ENCODE data around the gene TRPM3. TPM values are rescaled to one million over a fixed set of nuclear protein-coding genes. Genes with fewer than 3 reads are reported as not detected.

The TRPM3 gene
- total RNA-seq, 1 donor from 2014 or later = 0.25 TPM

GRCh38 chr9:70479880-70480291 lies 641.5 kb downstream of the TRPM3 start:
- intact Hi-C loops (cut with DNase I) = loop anchor here (1.0 to 5.0 kb wide), 3 partner anchors 59 to 121 kb away; no protein-coding TSS in a partner anchor
- Histone ChIP-seq H3K36me3 (no peaks in the 10 kb centered on the region), H3K4me1 (peaks cover 97% of the 10 kb centered on the region), H3K27me3 (no peaks in the 10 kb centered on the region), H3K4me3 (peak overlapping the region in 1 of 2 donors; percentile 7), H3K27ac (peak overlapping the region; percentile 95), H3K9me3 (no peaks in the 10 kb centered on the region)
- DNase-seq (ENCODE audit: extremely low spot score in 2 of 2) = no peak
- TF ChIP-seq POLR2AphosphoS5 (IDR thresholded peaks at IDR 0.05; ENCODE audit: insufficient read depth in 1 of 2, low read depth in 1 of 2) = no peak
- TF ChIP-seq POLR2A (IDR thresholded peaks at IDR 0.05) = no peak
- no peak for TF ChIP-seq CTCF (IDR thresholded peaks at IDR 0.05)

MicroRNAs encoded within 50 kb of the gene (microRNA counts, 767-probe panel; counts per million panel counts)
- 238 to 3,859 counts per million in 2 donors for microRNA hsa-miR-204-5p

Small RNA genes within 50 kb of the gene (microRNA-seq; reads per million reads assigned to microRNA genes)
- 28.2 reads per million, percentile 37 among the genes with 10 or more reads in this experiment for gene MIR204 (ENCODE audit: borderline number of aligned reads, borderline replicate concordance)

Small RNA genes within 50 kb of the gene (small RNA-seq; reads per million reads assigned to genes)
- gene MIR204 (77.0 reads per million, percentile 97 among the genes with 10 or more reads in this experiment), gene RN7SL726P (not detected)

All from vagina (tissue), 2 donors.